WI38 (cell line): ENCODE measurements around the gene INPP4B.

Experiments
- H3K4me3 ChIP-seq: 2 replicates; pipeline ENCODE4 v1.5.1; 2011; ENCODE audit warnings: low read depth, mild to moderate bottlenecking, control low read depth, low read length
- CTCF ChIP-seq: IDR thresholded peaks from 2 replicates; pipeline ENCODE4 v1.5.1; 2012; ENCODE audit warnings: low read depth, mild to moderate bottlenecking, control low read depth, low read length

The INPP4B gene

GRCh38 chr4:142557239-142557801 lies 288.8 kb downstream of the INPP4B start:
- TF ChIP-seq CTCF = no peak
- no peak overlapping the region for H3K4me3 ChIP-seq

GRCh38 chr4:142556570-142557238 lies 289.4 kb downstream of the INPP4B start:
- TF ChIP-seq CTCF = no peak
- H3K4me3 ChIP-seq = no peak overlapping the region

GRCh38 chr4:142556048-142556447 lies 290.1 kb downstream of the INPP4B start:
- no peak overlapping the region for H3K4me3 ChIP-seq
- TF ChIP-seq CTCF = no peak

GRCh38 chr4:142554412-142554811 lies 291.7 kb downstream of the INPP4B start:
- no peak for TF ChIP-seq CTCF

GRCh38 chr4:142551517-142552305 lies 294.4 kb downstream of the INPP4B start:
- TF ChIP-seq CTCF = no peak
- no peak overlapping the region for H3K4me3 ChIP-seq

More at GRCh38 chr4:142554412-142554811, 291.7 kb downstream of the INPP4B start:
- no peak overlapping the region for H3K4me3 ChIP-seq

- H3K4me3 ChIP-seq = no peak overlapping the region
- no peak for TF ChIP-seq CTCF
These were observed 295.1 kb downstream of the INPP4B start for GRCh38 chr4:142550965-142551364.
